WERI-Rb-1 (cell line): Measurements from ENCODE around the gene SLC30A3.

ENCODE experiments used
- DNase-seq: peaks from one replicate; pipeline ENCODE4 v3.0.0-alpha.2; 2020
- H3K27ac ChIP-seq: fragments of 250-450 bp; sonication (Bioruptor Pico); 2 replicates; pipeline ENCODE4 v1.5.1; 2020; ENCODE audit warnings: mild to moderate bottlenecking, moderate library complexity
- H3K27me3 ChIP-seq: fragments of 250-450 bp; sonication (Bioruptor Pico); 2 replicates; pipeline ENCODE4 v1.5.1; 2021; ENCODE audit warnings: mild to moderate bottlenecking, low read depth, moderate library complexity; ENCODE audit not compliant: insufficient read depth, severe bottlenecking
- H3K36me3 ChIP-seq: fragments of 250-450 bp; sonication (Bioruptor Pico); 2 replicates; pipeline ENCODE4 v1.5.1; 2020; ENCODE audit warnings: mild to moderate bottlenecking, moderate library complexity
- H3K4me3 ChIP-seq: 2 replicates; pipeline ENCODE4 v1.5.1; 2011; ENCODE audit warnings: low read depth, mild to moderate bottlenecking, control low read depth, low read length
- H3K9me3 ChIP-seq: fragments of 250-450 bp; sonication (Bioruptor Pico); 2 replicates; pipeline ENCODE4 v1.5.1; 2021; ENCODE audit warnings: mild to moderate bottlenecking, moderate library complexity; ENCODE audit not compliant: severe bottlenecking
- CTCF ChIP-seq: IDR thresholded peaks from 2 replicates; pipeline ENCODE4 v1.5.1; 2011; ENCODE audit warnings: low read depth, mild to moderate bottlenecking, control low read depth, inconsistent platforms, low read length

SLC30A3 gene

GRCh38 chr2:27225526-27225925, 37.3 kb downstream of the SLC30A3 start:
- DNase-seq: no peak
- H3K27ac ChIP-seq: no peak overlapping the region
- no peak overlapping the region for H3K4me3 ChIP-seq
- no peaks in the 10 kb centered on the region for H3K9me3 ChIP-seq
- TF ChIP-seq CTCF: no peak
- no peaks in the 10 kb centered on the region for H3K27me3 ChIP-seq
- H3K36me3 ChIP-seq: peaks cover 96% of the 10 kb centered on the region

- DNase-seq: no peak
- no peak overlapping the region for H3K4me3 ChIP-seq
- H3K27me3 ChIP-seq: no peaks in the 10 kb centered on the region
- peaks cover 97% of the 10 kb centered on the region for H3K36me3 ChIP-seq
- no peak for TF ChIP-seq CTCF
- no peaks in the 10 kb centered on the region for H3K9me3 ChIP-seq
- no peak overlapping the region for H3K27ac ChIP-seq
These were observed 39.4 kb downstream of the SLC30A3 start for GRCh38 chr2:27223416-27223815.

GRCh38 chr2:27222407-27222806, 40.4 kb downstream of the SLC30A3 start:
- no peak for TF ChIP-seq CTCF
- no peak overlapping the region for H3K27ac ChIP-seq
- no peak overlapping the region for H3K4me3 ChIP-seq
- H3K27me3 ChIP-seq: no peaks in the 10 kb centered on the region
- no peak for DNase-seq
- peaks cover 97% of the 10 kb centered on the region for H3K36me3 ChIP-seq
- H3K9me3 ChIP-seq: no peaks in the 10 kb centered on the region

GRCh38 chr2:27221166-27221565, 41.7 kb downstream of the SLC30A3 start:
- H3K36me3 ChIP-seq: peaks cover 93% of the 10 kb centered on the region
- no peak for DNase-seq

GRCh38 chr2:27220091-27220490, 42.8 kb downstream of the SLC30A3 start:
- Histone ChIP-seq H3K27me3 (no peaks in the 10 kb centered on the region), H3K9me3 (no peaks in the 10 kb centered on the region), H3K36me3 (peaks cover 91% of the 10 kb centered on the region), H3K4me3 (no peak overlapping the region), H3K27ac (no peak overlapping the region)
- DNase-seq: no peak
- TF ChIP-seq CTCF: no peak

More at GRCh38 chr2:27221166-27221565, 41.7 kb downstream of the SLC30A3 start:
- no peak overlapping the region for H3K4me3 ChIP-seq
- H3K27me3 ChIP-seq: no peaks in the 10 kb centered on the region
- no peak overlapping the region for H3K27ac ChIP-seq
- H3K9me3 ChIP-seq: no peaks in the 10 kb centered on the region
- no peak for TF ChIP-seq CTCF

GRCh38 chr2:27219091-27219490, 43.8 kb downstream of the SLC30A3 start:
- no peak overlapping the region for H3K27ac ChIP-seq
- no peaks in the 10 kb centered on the region for H3K27me3 ChIP-seq
- H3K36me3 ChIP-seq: peaks cover 88% of the 10 kb centered on the region
- H3K4me3 ChIP-seq: no peak overlapping the region
- no peaks in the 10 kb centered on the region for H3K9me3 ChIP-seq
- DNase-seq: no peak
- no peak for TF ChIP-seq CTCF
